ENCODE results near the gene GGT6.
"Not testable (repeated sequence)": the region's sequence is repeated elsewhere in the genome, so short reads cannot be mapped to it uniquely, and the experiment has no call there.

Gene GGT6

DNA sequence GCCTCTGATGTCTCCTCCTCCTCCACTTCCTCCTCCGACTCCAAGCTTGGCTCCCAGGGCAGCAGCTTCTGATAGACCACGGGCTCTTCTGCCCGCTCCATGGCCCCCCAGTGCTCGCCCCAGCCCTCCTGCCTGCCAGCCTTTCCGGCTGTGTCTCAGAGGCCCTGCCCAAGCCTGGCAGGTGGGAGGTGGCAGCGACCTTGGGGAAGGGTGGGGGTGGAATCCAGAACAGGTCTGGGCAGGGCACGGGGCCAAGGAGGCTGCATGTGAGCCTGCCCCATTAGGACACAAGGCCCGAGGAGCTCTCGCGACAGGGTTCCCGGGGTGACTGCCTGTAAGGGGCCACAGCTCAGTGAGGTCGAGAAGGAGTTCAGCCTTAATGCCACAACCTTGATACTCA, at the start of gene GGT6:
Gene GGT6, minus strand, starts transcription at position 157 of the 400 bp plus-strand sequence. Its CDS starts 56 bp downstream, at position 101.
- no peak for DNase-seq (ENCODE audit: low read depth in 2 of 2)

GRCh38 chr17:4610162-4610561, 49.8 kb upstream of the GGT6 start:
- no peak for DNase-seq (ENCODE audit: low read depth in 2 of 2)

- DNase-seq (ENCODE audit: low read depth in 2 of 2), result no peak
Measured at GRCh38 chr17:4609761-4610160, 49.4 kb upstream of the GGT6 start.

DNA sequence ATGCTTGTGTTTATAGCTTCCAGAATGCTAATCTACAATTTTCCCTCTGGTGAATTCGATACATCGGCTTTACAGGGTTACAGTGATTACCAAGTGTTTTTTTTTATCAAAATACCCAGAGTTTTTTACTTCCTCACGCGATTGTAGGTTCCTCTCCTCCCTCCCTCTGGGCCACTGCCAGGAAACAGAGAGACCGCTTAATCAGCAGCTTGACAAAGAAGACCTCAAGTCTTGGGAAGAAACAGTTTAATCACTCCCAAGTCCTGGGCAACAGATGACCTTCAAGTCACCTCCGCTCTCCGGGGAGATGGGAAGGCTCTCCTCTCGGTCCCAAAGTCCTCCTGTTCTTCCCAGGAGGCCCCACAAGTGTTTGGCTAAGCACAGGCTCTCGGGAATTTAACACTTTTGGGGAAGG, 47.4 kb upstream of the GGT6 start:
- DNase-seq (ENCODE audit: low read depth in 2 of 2), result no peak

DNA sequence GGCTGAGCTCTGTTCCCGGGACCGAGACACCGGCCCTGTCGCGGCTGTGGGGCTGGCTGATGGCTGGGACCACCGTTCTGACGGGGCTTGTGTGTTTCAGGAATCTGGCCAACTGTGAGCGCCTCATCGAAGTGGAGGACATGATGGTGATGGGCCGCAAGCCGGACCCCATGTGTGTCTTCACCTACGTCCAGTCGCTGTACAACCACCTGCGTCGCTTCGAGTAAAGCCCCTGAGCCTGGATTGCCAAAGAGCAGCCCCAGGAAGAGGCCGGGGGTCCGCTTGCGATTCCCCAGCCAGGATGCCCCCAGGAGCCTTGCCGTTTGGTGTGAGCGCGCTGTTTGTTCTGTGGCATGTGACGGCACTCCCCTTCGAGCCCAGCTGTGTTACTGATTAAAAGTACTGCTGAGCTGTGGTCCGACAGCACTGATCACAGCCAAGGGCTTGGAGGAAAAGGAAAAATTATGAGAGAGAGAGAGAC, 46.9 kb upstream of the GGT6 start:
- DNase-seq (ENCODE audit: low read depth in 2 of 2), result no peak

DNA sequence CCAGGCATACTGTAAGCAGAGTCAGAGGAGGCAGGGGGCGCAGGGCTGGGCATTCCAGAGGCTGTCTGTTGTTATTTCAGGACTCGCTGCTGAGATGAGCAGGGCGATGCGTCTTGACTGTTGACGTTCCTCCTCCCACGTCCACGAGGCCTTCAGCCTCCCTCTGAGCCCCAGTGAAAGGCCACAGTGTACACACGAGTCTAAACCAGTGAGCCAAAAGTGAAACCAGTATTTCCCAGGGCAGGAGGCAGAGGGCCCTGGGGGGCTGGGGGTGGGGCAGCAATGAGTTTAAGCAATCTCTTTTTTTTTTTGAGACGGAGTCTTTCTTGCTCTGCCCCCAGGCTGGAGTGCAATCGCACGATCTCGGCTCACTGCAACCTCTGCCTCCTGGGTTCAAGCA, 45.4 kb upstream of the GGT6 start:
- no peak for DNase-seq (ENCODE audit: low read depth in 2 of 2)

DNA sequence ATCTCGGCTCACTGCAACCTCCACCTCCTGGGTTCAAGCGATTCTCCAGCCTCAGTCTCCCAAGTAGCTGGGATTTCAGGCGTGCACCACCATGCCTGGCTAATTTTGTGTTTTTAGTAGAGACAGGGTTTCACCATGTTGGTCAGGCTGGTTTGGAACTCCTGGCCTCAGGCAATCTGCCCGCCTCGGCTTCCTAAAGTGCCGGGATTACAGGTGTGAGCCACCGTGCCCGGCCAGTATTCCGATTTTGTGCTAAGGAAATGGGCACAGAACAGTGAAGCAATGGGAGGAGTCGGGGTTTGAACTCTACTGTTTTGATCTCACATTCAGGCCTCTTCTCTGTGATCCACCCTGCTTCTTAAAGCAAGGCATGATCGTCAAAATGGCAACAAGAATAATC, 44.4 kb upstream of the GGT6 start:
- not testable (repeated sequence) for DNase-seq (ENCODE audit: low read depth in 2 of 2)

- no peak for DNase-seq (ENCODE audit: low read depth in 2 of 2)
Measured at GRCh38 chr17:4604111-4604644, 43.8 kb upstream of the GGT6 start.

GRCh38 chr17:4602041-4602440, 41.7 kb upstream of the GGT6 start:
- no peak for DNase-seq (ENCODE audit: low read depth in 2 of 2)

DNA sequence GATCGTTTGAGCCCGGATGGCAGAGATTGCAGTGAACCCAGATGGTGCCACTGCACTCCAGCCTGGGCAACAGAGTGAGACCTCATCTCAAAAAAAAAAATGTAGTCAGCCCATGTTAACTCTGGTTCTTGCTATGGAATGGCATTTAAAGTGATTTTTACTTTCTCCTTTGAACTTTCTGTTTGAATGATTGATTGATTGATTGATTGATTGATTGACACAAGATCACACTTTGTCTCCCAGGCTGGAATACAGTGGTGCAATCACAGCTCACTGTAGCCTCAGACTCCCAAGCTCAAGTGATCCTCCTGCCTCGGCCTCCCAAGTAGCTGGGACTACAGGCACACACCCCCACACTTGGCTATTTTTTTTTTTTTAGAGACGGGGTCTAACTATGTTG, 40.9 kb upstream of the GGT6 start:
- no peak for DNase-seq (ENCODE audit: low read depth in 2 of 2)

DNA sequence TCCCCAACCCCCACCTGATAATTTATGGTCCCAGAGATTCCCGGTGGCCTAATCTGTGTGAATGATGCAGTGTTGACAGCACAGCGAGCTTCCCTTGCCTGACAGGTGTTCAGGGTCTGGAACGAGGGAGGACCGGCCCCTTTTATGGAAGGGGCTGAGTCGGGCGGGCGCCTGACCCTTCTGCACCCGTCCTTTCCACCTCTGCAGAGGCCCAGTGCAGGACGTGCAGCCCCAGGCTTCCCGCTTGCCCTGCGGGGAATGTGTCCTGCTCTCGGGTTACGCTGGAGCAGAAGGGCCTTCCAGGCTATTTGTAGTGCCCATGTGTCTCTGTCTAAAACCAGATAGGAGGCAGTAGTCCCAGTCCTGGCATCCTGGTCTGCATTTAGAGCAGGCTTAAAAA, 40.2 kb upstream of the GGT6 start:
- DNase-seq (ENCODE audit: low read depth in 2 of 2), result no peak

DNA sequence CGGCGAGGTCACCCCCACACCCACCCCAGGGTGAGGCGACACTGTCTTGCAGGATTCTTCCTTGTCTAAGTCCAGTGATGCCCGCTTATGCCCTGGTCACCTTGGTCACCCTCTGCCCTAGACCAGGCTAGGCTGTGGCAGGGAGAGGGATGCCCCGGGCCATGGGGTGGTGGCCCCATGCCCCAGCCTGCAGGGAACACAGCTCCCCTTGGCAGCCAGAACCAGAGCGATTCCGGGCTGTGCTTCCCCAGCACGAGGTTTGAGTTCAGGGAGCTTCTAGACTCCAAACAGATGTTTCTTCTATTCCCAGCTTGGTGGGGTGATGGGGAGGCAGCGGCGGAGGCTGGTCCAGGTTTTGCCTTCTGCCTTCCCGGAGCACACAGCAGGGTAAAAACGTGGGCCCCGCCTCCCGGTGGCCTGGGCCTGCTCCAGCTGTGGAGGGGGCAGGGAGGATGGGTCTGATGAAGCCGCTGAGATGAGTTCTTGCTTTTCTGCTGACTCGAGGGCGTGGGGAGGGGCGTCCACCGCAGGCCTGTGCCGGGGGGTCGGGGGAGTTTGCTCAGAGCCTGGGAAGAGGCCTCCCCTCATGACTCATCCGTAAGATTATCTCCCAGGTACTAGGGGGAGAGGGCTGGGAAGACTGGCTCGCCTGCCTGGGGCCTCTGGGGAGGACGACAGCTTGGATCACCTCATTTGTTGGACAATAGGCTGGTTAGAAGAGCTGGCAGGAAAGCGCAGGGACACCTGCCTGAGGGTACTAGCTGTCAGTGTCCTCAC, 39.3 kb upstream of the GGT6 start:
- no peak for DNase-seq (ENCODE audit: low read depth in 2 of 2)

GRCh38 chr17:4598776-4599504, 38.6 kb upstream of the GGT6 start:
- no peak for DNase-seq (ENCODE audit: low read depth in 2 of 2)

DNA sequence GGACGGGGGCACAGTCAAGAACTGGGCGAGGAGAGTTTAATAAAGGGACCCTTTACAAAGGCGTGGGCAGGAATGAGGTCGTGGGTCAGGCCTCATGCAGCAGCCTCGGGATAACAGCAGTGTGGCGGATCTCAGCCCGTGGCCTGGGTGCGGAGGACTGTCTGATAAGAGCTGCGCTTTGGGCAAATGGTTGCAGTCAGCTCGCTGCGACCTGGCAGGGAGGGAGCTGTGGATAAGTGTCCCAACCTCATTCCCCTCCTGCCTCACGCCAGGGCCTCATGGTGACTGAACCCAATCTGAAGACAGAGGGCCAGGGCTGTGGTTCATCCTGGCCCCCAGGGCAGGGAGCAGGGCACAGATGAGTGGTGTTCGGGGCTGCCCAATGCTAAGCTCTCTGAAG, 37.6 kb upstream of the GGT6 start:
- DNase-seq (ENCODE audit: low read depth in 2 of 2), result no peak

GRCh38 chr17:4596636-4597380, 36.4 kb upstream of the GGT6 start:
- DNase-seq (ENCODE audit: low read depth in 2 of 2), result no peak

- not testable (repeated sequence) for DNase-seq (ENCODE audit: low read depth in 2 of 2)
Measured at GRCh38 chr17:4595685-4596342, 35.4 kb upstream of the GGT6 start.

DNA sequence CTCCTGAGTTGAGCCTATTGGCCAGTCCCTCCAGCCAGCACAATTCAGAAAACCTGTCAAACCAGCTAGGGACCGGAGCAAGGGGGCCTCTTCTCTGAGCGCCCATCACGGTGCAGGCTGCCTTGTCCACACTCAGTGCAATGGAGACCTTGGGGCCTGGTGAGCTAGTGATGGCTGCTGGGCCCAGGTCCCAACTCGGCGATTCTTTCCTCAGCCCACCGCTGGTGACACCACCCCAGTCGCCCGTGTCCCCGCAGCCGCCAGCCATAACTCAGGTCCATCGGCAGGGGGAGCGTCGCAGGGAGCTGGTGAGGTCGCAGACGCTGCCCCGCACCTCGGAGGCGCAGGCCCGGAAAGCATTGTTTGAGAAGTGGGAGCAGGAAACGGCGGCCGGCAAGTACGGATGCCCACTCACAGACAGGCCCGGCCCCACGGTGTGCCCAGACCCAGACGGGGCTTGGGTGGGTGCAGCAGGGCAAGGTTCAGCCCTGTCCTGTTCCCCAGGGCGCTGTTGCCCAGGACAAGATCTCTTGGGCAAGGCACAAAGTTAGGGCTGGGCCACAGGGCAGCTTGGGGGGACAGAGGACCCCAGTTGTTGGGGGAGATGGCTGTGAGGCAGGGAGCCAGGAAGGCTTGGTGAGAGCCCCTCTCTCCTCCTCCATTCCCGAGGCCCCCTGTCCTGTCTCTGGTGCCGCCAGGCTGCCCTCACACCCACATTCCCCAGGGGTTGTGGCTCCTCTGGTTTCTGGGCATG, 34.7 kb upstream of the GGT6 start:
- DNase-seq (ENCODE audit: low read depth in 2 of 2), result peak in 1 of 2 donors; percentile 33

DNA sequence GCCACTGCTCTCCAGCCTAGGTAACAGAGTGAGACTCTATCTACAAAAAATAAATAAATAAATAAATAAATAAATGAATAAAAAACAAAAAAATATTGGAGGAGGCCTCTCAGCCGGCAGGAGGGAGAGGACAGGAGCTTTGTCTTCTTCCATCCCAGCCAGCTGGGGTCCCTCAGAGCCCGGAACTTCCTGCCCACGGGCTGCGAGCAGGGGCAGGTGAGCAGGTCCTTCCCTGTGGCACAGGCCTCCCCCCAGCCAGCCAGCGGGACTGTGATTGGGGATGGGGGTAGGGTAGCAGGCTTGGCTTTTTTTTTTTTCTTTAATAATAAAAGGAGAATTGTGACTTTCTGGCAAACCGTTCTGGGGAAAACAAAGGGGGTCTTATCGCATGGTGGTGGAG, 34.0 kb upstream of the GGT6 start:
- no peak for DNase-seq (ENCODE audit: low read depth in 2 of 2)

- DNase-seq (ENCODE audit: low read depth in 2 of 2), result no peak
Measured at GRCh38 chr17:4593021-4593421, 32.6 kb upstream of the GGT6 start.

- no peak for DNase-seq (ENCODE audit: low read depth in 2 of 2)
Measured at GRCh38 chr17:4592240-4593005, 32.0 kb upstream of the GGT6 start.

Data from stimulated activated CD4-positive, alpha-beta T cell treated with anti-CD3 and anti-CD28 coated beads, Interleukin-1b, Interleukin-23, amount 100 ng/mL, for 4 hours (primary cell).